Fibroblast of skin of scalp (primary cell): ENCODE measurements around the gene CYP46A1.
A peak's percentile ranks its signal among the peaks of the same experiment; 100 is the strongest.
"Not testable (repeated sequence)": the region's sequence is repeated elsewhere in the genome, so short reads cannot be mapped to it uniquely, and the experiment has no call there.

Experiments used
- DNase-seq: peaks from one replicate; pipeline ENCODE4 v3.0.0-alpha.2; 2013

The CYP46A1 gene

DNA sequence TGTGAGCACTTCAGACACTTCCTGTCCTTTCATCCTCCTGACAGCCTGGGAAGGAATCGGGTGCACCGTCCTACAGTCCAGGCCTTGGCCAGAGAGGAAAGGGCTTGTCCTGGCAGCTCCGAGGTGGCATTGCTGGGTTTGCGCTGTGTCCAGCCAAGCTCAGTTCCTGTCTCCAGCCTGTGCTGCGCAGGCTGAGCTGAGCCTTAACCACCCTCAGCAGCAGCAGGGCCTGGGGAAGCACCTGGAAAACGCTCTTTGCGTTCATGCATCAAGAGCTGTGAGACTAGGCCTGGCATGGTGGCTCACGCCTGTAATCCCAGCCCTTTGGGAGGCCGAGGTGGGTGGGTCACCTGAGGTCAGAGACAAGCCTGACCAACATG is 75.4 kb downstream of the CYP46A1 start:
- no peak for DNase-seq

DNA sequence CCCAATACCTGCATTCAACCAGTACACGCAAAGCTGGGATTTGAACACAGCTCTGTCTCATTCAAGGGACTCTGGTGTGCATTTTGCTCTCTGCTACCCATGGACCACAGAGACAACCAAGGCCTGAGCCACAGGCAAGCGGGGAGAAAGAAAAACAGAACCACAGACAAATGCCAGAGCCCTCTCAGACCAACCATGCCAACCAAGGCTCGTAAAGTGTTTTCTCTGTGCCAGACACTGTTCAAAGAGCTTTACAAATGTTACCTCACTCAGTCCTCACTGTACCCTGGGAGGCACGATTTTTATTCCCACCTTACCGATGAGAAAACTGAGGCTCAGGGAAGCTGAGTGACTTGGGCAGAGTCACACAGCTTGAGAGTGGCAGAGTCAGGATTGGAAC is 76.7 kb downstream of the CYP46A1 start:
- DNase-seq = no peak

DNA sequence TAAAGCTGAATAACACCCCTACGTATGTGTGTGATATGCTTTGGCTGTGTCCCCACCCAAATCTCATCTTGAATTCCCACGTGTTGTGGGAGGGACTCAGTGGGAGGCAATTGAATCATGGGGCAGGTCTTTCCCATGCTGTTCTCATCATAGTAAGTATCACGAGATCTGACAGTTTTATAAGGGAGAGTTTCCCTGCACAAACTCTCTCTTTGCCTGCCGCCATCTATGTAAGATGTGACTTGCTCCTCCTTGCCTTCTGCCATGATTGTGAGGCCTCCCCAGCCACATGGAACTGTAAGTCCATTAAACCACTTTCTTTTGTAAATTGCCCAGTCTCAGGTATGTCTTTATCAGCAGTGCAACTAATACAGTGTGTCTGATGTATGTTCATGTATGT is 78.8 kb downstream of the CYP46A1 start:
- not testable (repeated sequence) for DNase-seq

DNA sequence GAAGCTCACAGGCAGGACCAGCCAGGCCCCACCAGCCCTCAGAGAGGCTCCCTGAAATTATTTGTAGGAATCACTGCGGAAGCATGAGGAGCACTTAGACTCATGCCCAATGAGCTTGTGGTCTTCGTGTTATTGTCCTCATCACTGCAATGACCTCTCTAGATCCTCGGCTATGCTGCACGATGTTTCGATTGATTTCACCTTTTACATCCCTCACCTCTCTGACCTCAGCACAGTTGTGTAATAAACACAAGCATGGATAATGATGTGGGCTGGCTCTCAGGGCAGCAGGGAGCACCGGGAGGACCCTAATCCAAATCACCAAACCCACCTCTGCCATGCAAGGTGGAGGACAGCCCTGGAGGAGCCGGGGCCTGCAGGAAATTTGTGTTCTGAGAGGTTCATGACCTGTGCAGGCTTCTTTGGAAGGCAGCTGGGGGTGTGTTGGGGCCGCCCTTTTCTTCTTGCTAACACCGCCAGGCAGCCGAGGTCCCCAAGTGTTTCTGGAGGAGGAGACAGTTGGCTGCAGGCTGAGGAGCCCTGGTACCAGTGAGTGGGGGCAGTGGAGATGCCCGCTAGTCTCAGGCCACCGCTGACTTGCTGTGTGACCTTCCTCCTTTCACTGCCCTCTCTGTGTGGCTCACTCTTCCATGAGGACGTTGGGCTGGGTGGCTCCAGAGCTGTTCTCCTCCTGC is 79.6 kb downstream of the CYP46A1 start:
- DNase-seq = no peak

DNA sequence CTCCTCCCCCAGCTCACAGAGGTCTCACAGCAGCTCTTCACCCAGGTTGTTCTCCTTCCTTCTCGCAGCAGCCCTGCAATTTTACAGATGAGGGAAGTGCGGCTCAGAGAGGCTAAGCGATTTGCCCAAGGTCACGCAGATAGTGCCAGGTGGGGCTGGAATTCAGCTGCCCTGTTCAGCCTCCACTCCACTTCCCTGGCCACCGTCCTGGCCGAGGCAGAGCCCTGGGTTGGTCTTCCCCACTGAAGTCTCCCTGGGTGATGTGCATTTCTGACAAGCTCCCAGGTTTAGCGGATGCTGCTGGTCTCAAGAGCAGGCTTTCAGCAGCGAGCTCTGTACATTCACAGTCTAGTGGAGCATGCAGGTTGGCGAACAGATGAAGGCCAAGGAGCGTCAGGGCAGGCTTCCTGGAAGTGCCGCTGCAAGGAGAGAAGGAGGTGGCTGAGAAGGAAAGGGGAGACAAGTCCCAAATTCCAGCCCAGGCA is 80.2 kb downstream of the CYP46A1 start:
- no peak for DNase-seq

DNA sequence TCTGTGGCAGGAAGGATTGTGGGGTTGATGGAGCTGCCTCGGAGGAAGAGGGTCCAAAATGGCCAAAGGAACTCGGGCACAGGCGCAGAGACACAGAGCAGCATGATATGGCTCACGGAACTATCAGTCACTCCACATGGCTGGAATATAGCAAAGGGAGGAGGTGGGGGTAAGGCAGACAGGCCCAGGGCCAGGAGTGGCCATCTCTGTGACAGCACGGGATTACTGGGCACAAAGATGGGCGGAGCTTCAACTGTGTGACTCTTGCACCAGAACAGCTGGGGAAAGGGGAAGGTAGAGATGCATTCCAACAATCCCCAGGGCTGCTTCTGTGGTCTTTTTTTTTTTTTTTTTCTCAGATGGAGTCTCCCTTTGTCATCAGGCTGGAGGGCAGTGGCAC is 84.3 kb downstream of the CYP46A1 start:
- peak; percentile 82 for DNase-seq

DNA sequence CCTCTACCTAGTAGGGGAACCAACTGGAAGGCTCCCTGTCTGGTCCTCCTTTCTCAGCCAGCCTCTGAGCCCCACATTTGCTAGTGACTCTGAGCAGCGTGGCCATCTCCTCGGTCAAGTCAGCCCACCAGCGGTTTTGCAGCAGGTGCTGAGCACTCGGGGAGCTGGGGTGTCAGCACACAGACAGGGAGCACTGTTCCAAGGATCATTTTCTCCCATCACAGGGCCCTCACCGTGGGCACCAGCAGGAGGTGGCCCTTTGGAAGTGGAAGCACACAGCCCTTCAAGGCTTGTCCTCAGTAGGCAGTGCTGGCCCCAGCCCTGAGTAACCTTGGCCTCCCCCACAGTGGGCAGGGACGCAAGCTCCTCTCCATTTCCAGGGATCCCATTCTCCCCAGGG is 85.0 kb downstream of the CYP46A1 start:
- no peak for DNase-seq

DNA sequence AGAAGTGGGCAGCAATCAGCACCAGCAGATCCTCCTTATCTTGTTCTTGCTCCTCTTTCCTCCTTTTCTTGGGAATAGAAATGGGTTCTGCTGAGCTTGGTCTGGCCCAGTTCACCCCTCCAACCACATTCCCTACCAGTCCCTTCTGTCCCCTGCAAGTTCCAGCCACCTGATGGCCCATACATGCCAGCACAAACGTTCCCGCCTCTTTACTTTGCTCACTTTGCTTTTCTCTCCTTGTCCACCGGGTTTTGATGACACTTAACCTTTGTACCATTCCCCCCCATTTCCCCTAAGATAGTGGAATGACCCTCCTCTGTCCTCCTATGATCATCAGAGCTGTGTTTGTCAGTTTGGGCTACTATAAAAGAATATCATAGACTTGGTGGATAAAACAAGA is 85.7 kb downstream of the CYP46A1 start:
- DNase-seq = no peak

DNA sequence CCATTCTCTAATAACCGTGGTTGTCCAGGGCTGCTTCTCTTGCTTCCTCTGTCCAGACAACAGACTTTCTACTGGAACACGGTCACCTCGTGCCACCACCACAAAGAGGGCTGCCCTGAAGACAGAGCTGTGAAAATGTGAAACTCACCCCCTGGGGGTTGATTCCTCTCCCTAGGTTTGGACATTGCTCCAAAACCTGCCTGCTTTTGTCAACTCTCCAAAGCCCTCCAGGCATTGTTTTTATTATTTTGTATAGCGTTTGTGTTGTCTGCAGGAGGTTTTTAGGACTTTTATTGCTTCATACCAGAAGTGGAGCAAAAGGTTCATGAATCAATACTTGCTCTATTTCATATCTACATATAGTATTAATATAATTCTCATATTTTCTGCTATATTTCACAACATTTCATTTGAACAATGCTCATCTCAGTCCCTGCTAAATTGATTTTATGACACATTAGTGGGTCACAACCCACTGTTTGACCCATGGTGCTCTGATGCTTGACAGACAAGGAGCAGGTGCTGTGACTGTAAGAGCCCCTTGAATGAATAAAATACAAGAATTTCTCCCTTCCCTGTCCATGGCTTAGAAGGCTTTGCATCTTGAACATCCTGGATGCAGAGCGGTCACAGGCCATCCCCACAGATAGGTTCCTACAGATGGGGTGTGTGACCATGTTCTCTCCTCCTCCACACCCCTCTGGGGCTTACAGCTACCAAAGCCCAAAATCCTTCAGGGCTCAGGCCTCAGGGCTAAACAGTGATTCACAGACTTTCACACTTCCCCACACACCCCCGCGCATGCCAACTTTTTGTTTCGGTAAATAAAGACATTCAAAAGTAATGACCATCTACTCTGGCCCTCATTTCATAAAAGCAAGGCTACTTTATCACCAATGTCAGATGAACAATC is 88.5 kb downstream of the CYP46A1 start:
- DNase-seq = no peak

DNA sequence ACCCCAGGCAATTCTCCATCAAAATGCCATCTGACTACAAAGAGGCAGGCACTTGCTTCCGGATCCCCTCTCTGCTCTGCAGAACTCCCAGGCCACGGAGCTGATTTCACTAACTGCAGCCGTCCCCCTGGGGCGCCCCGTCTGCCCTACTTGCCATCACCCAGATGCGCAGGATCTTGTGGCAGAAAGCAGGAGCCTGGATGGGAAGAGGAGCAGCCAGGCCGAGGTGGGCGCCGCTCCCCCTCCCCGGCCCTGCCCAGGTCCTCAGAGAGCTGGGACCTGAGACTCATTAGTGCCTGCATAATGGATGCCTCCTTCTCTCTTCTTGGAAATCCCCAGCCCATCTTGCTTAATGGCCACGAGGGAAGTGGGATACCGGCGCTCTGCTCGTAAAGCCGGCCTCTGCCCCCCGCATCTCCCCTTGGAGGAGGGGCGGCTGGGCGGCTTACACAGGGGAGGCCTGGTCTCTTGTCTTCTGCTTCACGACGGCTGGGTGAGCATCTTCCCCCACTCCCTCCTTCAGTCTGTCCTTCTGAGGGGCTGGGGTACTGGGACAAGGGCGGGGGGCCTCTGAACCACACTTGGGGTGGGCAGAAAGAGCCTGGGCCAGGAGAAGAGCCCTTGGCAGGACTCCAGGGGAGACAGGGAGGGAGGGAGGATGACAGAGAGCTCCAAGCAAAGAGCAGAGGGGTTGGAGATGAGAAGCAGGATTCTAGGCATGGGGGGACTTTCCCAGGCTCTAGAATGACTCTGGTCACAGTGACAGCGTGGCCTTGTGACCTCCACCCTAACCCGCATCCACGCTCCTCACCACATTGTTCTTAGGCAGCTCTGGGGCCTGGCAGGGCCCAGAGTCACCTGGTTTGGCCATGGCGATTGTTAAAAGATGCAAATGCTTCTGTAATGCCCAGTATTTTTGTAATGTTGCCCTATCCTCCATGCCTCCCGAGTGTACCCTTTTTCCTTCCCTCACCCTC is 89.7 kb downstream of the CYP46A1 start:
- no peak for DNase-seq

DNA sequence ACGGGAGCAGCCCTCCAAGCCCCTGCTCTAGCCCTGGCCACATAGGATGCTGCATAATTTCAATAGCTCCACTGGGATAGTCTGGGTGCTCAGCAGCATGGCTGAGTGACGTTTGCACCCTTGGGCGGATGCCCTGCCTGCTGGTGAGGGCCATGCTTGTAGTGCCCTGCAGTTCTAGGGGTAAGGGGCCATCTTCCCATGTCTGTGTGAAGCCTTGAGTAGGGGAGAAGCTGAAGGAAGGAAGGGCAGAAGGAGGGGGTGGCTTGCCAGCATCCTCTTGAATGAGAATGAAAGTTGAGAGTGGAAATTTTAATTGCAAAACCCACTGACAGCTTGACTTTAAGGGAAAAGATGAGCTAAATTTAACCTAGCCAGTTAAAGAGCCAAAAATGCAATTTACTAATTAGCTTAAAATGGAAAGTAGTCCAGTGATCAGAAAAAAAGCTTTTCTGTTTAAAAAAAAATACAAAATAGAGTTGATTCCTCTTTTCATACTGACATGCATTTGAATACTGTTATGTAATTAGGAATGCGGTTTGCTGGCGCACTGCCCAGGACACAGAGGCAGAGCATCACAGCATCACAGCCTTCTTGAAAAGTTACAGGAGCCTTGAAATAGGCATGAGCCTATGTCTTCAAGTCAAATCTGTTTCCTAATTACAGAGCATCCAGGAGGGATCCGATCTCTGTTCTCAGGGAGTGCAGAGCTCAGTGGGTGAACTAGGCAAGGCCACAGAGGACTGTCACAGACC is 90.6 kb downstream of the CYP46A1 start:
- DNase-seq = peak; percentile 75

DNA sequence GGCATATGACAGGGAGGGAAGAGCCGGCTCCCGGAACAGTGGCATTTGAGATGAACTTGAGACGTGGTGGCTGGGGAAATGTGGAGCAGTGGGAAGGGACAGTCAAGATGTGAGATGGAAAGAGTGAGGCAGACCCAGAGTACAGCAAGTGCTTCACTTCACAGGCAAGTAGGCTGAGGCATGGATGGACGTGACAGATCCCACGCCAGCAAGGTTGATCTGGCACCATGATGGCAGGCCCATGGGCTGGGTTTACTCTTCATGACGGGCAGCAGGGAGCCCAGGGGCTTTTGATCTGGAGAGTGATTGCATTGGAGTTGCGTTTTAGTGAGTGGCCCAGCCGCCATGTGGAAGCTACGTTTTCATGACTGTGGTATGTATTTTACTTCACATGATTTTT is 91.3 kb downstream of the CYP46A1 start:
- DNase-seq = no peak
